ENCODE results near the gene COL12A1. TPM values are rescaled to one million over a fixed set of nuclear protein-coding genes. Genes with fewer than 3 reads are reported as not detected.
A peak's percentile ranks its signal among the peaks of the same experiment; 100 is the strongest.

Gene COL12A1
- total RNA-seq, 1 donor from 2014 or later, result 17.5 TPM

DNA sequence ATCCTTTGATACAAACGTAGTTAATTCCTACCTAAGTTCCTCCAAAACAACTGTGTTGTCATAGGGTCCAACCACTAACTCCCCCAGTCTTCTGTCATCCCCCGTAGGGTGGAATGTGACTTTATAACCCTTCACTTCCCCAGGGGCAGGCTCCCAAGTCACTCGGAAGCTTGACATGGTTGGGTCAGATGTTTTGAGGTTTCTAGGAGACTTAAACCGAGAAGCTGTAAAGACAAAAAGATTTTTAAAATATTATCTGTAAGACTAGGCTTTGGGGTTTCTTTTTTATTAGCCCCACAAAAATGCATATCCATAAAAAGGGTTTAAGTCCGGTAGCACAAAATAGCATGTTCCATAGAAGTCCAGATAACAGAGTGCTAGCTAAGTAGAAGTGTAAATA is 50.2 kb downstream of the COL12A1 start:
- no peak for DNase-seq (ENCODE audit: low read depth)
- no peak overlapping the region for H3K4me3 ChIP-seq (ENCODE audit: low read depth, low read length)

DNA sequence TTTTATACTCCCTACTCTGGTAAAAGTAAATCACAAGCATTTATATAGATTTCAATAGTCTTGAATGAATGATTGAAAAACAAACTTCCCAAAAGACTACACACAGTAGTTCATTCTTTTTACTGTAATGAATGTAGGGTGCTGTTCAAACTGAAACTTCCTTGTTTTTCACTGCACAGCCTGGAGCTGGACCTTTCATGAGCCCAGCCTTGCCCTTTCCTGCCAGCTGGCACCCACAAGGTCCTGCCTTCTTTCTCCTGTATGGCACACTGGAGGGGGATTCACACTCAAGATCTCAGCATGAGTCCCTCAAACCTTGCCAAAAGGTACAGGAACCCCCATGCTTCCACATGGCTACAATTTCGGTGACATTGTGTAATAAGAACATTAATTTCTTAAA is 50.9 kb downstream of the COL12A1 start:
- no peak overlapping the region for H3K4me3 ChIP-seq (ENCODE audit: low read depth, low read length)
- DNase-seq (ENCODE audit: low read depth), result no peak
- TF ChIP-seq, protein P1, sequence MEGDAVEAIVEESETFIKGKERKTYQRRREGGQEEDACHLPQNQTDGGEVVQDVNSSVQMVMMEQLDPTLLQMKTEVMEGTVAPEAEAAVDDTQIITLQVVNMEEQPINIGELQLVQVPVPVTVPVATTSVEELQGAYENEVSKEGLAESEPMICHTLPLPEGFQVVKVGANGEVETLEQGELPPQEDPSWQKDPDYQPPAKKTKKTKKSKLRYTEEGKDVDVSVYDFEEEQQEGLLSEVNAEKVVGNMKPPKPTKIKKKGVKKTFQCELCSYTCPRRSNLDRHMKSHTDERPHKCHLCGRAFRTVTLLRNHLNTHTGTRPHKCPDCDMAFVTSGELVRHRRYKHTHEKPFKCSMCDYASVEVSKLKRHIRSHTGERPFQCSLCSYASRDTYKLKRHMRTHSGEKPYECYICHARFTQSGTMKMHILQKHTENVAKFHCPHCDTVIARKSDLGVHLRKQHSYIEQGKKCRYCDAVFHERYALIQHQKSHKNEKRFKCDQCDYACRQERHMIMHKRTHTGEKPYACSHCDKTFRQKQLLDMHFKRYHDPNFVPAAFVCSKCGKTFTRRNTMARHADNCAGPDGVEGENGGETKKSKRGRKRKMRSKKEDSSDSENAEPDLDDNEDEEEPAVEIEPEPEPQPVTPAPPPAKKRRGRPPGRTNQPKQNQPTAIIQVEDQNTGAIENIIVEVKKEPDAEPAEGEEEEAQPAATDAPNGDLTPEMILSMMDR (conservative IDR thresholded peaks at IDR 0.05; ENCODE audit: low read depth, low read length), result no peak

More for the DNA sequence above, 50.2 kb downstream of the COL12A1 start:
- TF ChIP-seq, protein P1 (conservative IDR thresholded peaks at IDR 0.05; ENCODE audit: low read depth, low read length), result no peak

DNA sequence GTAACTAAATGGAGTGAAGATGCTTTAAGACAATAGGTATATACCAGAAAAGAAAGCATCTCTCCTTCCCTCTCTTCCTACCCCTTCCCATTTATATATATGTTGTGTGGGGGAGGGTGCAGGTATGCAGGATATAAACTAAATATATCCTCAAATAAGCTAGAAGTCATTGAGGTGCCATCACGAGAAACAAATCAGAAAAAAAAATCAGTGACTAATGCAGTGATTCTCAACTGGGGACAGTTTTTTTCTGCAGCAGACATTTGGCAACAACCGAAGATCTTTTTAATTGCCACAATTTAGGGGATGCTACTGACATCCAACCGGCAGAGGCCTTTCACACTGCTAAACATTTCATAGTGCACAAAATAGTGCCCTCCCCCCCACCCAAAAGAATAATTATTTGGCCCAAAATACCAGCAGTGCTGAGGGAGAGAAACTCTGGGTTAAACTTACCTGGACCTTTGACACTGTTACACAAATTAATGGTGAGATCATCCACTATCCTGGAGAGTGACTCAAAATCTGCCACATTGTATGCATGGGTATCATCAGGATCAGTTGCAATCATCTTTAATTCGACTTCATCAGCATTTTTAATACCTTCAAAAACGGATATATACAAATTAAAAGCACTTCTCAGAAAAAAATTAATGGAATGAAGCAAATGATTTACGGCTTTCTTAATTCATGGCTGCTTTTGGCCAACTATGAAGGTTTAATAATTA is 55.0 kb downstream of the COL12A1 start:
- TF ChIP-seq, protein P1 (conservative IDR thresholded peaks at IDR 0.05; ENCODE audit: low read depth, low read length), result no peak
- no peak overlapping the region for H3K4me3 ChIP-seq (ENCODE audit: low read depth, low read length)
- DNase-seq (ENCODE audit: low read depth), result no peak

DNA sequence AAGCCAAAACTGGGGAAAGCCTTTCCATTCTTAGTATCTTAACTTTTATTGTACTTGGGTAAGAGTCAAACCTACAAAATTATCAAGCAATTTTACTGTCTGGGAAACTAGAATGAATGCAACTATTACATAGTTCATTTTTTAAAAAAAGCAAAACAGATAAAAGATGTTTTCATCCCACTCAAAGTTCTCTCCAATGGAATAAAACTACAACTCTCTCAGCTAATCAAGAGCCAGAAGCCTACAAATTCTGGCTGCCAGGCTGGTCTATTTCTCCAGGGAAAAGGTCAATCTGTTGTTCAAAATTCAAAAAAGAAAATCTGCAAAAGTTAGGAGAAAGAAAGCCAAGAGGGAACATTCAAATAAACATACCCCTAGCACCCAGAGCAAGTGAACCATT is 56.2 kb downstream of the COL12A1 start:
- TF ChIP-seq, protein P1 (conservative IDR thresholded peaks at IDR 0.05; ENCODE audit: low read depth, low read length), result no peak
- DNase-seq (ENCODE audit: low read depth), result no peak
- H3K4me3 ChIP-seq (ENCODE audit: low read depth, low read length), result no peak overlapping the region

DNA sequence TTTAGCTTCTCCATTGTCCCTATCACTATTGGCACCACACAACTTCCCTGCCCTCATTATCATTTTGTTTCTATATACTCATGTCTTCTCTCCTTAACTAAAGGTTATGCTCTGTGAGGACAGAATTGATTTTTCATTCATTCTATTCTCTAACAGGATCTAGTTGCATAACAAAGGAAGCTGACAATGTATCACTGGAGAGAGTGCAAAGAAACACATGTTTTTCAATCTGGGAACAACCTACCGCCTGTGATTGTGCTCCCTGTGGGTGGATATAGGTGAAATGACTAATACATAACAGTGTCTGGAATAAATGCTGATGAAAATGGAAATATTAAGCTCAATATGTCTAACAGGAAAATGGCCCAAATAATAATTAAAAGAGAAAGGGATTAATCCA is 56.6 kb downstream of the COL12A1 start:
- DNase-seq (ENCODE audit: low read depth), result no peak
- TF ChIP-seq, protein P1 (conservative IDR thresholded peaks at IDR 0.05; ENCODE audit: low read depth, low read length), result no peak
- no peak overlapping the region for H3K4me3 ChIP-seq (ENCODE audit: low read depth, low read length)

DNA sequence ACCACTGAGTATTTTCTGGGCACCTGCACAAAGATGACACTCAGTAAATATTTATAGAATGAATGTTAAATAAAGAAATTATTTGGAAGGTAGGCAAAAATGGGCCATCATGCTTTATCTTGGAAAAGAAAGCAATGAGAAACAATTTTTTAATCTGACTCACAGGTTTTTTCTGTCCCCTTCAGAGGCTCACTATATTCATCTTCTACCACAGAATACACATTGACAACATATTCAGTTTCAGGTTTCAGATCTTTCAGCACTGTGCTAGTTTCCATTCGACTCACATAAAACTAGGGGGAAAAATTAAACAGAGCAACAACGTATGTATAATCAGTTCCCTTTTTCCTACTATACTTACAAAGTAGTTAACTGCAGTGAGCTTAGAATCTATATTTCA is 58.3 kb downstream of the COL12A1 start:
- DNase-seq (ENCODE audit: low read depth), result no peak
- no peak overlapping the region for H3K4me3 ChIP-seq (ENCODE audit: low read depth, low read length)
- TF ChIP-seq, protein P1 (conservative IDR thresholded peaks at IDR 0.05; ENCODE audit: low read depth, low read length), result no peak

DNA sequence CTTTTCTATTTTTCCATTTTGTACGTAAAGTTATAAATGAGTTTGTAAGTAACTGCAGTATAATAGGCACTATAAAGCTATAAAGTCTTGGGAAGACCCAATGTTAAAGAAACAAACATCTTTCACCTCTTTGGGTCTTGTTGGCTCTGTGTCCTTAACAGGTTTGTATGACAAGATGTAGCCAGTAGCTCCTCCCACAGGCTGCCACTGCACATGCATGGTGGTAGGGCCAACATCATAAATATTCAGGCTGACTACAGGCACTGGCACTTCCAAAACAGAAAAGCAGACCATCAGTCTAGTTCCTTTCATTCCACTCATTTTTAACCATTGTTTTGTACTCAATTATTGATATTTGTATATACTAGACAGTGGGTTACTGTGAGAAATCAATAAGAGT is 59.9 kb downstream of the COL12A1 start:
- TF ChIP-seq, protein P1 (conservative IDR thresholded peaks at IDR 0.05; ENCODE audit: low read depth, low read length), result peak; percentile 24
- H3K4me3 ChIP-seq (ENCODE audit: low read depth, low read length), result no peak overlapping the region
- no peak for DNase-seq (ENCODE audit: low read depth)
